OCI-LY1 (cell line): ENCODE results near the gene PDE1C.

Experiments
- H2AFZ ChIP-seq: fragments of 200-600 bp; sonication (generic), shearing (Covaris generic); 2 replicates; pipeline ENCODE4 v1.6.0; 2014; ENCODE audit warnings: antibody characterized with exemption, mild to moderate bottlenecking, low read length
- H3F3A ChIP-seq: fragments of 200-600 bp; sonication (generic), shearing (Covaris generic); 2 replicates; pipeline ENCODE4 v1.6.0; 2014; ENCODE audit warnings: mild to moderate bottlenecking, antibody characterized with exemption, low read length, moderate library complexity; ENCODE audit not compliant: insufficient read depth
- H3K27ac ChIP-seq: fragments of 200-600 bp; sonication (generic); 2 replicates; pipeline ENCODE4 v1.5.1; 2014; ENCODE audit warnings: low read length, mixed run types, mild to moderate bottlenecking, low read depth; ENCODE audit not compliant: poor library complexity, severe bottlenecking
- H3K27me3 ChIP-seq: fragments of 200-600 bp; sonication (generic); 2 replicates; pipeline ENCODE4 v1.6.0; 2014; ENCODE audit warnings: antibody characterized with exemption, mild to moderate bottlenecking, low read length, moderate library complexity; ENCODE audit not compliant: insufficient read depth
- H3K36me3 ChIP-seq: fragments of 200-600 bp; sonication (generic); 2 replicates; pipeline ENCODE4 v1.6.1; 2014; ENCODE audit warnings: mild to moderate bottlenecking, antibody characterized with exemption, low read length, moderate library complexity, mixed read lengths; ENCODE audit not compliant: insufficient read depth
- H3K4me1 ChIP-seq: fragments of 200-600 bp; sonication (generic); 2 replicates; pipeline ENCODE4 v1.5.1; 2014; ENCODE audit warnings: mild to moderate bottlenecking, low read length, moderate library complexity; ENCODE audit not compliant: insufficient read depth, severe bottlenecking
- H3K4me2 ChIP-seq: fragments of 200-600 bp; sonication (generic), shearing (Covaris generic); 2 replicates; pipeline ENCODE4 v1.6.1; 2014; ENCODE audit warnings: low read length
- H3K4me3 ChIP-seq: fragments of 200-600 bp; sonication (generic); 2 replicates; pipeline ENCODE4 v1.5.1; 2014; ENCODE audit warnings: low read length, low read depth, mild to moderate bottlenecking, mixed read lengths; ENCODE audit not compliant: poor library complexity, severe bottlenecking
- H3K79me2 ChIP-seq: fragments of 200-600 bp; shearing (Covaris generic); 2 replicates; pipeline ENCODE4 v1.6.1; 2016; ENCODE audit warnings: mixed run types, low read length, mixed read lengths; ENCODE audit not compliant: insufficient read depth
- H3K9ac ChIP-seq: fragments of 200-600 bp; sonication (generic), shearing (Covaris generic); 2 replicates; pipeline ENCODE4 v1.6.1; 2014; ENCODE audit warnings: mild to moderate bottlenecking, low read length, mixed read lengths
- H3K9me2 ChIP-seq: fragments of 200-600 bp; sonication (generic), shearing (Covaris generic); 2 replicates; pipeline ENCODE4 v1.6.1; 2014; ENCODE audit warnings: low read depth, mild to moderate bottlenecking, low read length, mixed read lengths
- H3K9me3 ChIP-seq: fragments of 200-600 bp; shearing (Covaris generic); 2 replicates; pipeline ENCODE4 v1.6.1; 2014; ENCODE audit warnings: low read length, mixed read lengths
- H4K20me1 ChIP-seq: fragments of 200-600 bp; sonication (generic), shearing (Covaris generic); 2 replicates; pipeline ENCODE4 v1.6.0; 2016; ENCODE audit warnings: mild to moderate bottlenecking, low read length; ENCODE audit not compliant: insufficient read depth
- EZH2 ChIP-seq: fragments of 200-600 bp; sonication (generic), shearing (Covaris generic); IDR thresholded peaks from 2 replicates; pipeline ENCODE4 v1.8.0; 2017; ENCODE audit warnings: borderline replicate concordance, mixed run types, mild to moderate bottlenecking, antibody characterized with exemption, low read length, moderate library complexity, mixed read lengths
- TF ChIP-seq, protein P1 (sequence below): fragments of 200-600 bp; sonication (generic), shearing (Covaris generic); IDR thresholded peaks from 2 replicates; pipeline ENCODE4 v1.5.1; 2017; ENCODE audit warnings: mild to moderate bottlenecking, antibody characterized with exemption, low read length, moderate library complexity, mixed read lengths

Gene PDE1C

DNA sequence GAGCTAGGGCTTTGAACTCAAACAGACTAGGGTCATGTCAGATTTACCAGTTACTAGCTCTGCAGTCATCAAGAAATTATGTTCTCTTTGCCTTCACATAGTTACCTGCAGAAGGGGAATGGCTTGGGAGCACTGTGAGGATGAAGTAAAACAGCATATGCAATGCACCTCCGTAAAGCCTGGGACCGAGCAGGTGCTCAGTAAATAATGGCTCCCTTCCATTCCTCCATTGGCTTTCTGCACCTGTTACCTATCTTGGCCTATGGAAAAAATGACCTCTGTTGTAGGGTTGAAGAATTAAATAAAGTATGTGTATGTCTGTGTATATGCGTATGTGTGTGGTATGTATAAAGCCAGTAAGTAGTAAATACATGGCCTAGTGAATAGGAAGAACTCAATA, 78.8 kb downstream of the PDE1C start:
- Histone ChIP-seq H3K9me2 (no peaks in the 10 kb centered on the region), H3K4me3 (no peak overlapping the region), H3K27ac (no peak overlapping the region), H3K79me2 (no peaks in the 10 kb centered on the region), H3K4me1 (no peaks in the 10 kb centered on the region), H4K20me1 (no peaks in the 10 kb centered on the region), H3F3A (no peaks in the 10 kb centered on the region), H2AFZ (no peak overlapping the region), H3K9me3 (no peaks in the 10 kb centered on the region), H3K4me2 (no peak overlapping the region), H3K9ac (no peak overlapping the region), H3K36me3 (no peaks in the 10 kb centered on the region), H3K27me3 (no peaks in the 10 kb centered on the region)
- no peak for TF ChIP-seq EZH2
- TF ChIP-seq, protein P1, sequence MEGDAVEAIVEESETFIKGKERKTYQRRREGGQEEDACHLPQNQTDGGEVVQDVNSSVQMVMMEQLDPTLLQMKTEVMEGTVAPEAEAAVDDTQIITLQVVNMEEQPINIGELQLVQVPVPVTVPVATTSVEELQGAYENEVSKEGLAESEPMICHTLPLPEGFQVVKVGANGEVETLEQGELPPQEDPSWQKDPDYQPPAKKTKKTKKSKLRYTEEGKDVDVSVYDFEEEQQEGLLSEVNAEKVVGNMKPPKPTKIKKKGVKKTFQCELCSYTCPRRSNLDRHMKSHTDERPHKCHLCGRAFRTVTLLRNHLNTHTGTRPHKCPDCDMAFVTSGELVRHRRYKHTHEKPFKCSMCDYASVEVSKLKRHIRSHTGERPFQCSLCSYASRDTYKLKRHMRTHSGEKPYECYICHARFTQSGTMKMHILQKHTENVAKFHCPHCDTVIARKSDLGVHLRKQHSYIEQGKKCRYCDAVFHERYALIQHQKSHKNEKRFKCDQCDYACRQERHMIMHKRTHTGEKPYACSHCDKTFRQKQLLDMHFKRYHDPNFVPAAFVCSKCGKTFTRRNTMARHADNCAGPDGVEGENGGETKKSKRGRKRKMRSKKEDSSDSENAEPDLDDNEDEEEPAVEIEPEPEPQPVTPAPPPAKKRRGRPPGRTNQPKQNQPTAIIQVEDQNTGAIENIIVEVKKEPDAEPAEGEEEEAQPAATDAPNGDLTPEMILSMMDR, result no peak

DNA sequence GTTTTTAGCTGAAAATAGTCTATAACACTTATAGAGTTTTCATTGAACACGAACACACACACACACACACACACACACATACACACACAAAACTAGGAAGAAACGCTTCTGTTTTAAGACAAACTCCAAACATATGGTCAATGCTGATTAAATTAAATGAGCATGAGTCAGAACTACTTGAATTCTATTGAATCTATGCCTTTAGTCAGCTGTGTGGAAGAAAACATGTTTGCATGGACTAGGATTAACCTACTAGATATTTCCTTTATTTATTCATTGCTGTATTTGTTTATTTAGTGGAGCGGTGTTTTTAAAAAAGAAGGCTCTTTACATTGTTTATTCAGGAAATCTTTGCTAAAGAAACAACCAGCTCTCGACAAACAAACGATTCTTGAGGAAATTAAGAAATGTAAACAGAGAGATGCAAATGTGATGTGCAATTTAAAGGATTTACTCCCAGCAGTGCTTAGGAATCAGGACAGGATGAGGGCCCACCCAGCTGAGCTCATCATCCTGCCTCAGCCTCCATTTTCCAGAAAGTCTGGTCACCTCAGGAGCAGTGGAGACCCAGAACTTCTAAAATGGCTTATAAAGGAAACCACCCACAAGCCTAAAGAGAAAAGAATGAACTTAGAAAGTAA, 83.2 kb downstream of the PDE1C start:
- no peaks in the 10 kb centered on the region for H3K9me2 ChIP-seq
- H3K79me2 ChIP-seq, result no peaks in the 10 kb centered on the region
- no peaks in the 10 kb centered on the region for H3K9me3 ChIP-seq
- no peaks in the 10 kb centered on the region for H3K27me3 ChIP-seq
- H3K27ac ChIP-seq, result no peak overlapping the region
- H3K4me2 ChIP-seq, result no peak overlapping the region
- TF ChIP-seq, protein P1, result no peak
- TF ChIP-seq EZH2, result no peak
- H2AFZ ChIP-seq, result no peak overlapping the region
- H3K4me1 ChIP-seq, result no peaks in the 10 kb centered on the region
- no peak overlapping the region for H3K4me3 ChIP-seq
- H3K36me3 ChIP-seq, result no peaks in the 10 kb centered on the region
- H3K9ac ChIP-seq, result no peak overlapping the region
- H4K20me1 ChIP-seq, result no peaks in the 10 kb centered on the region
- H3F3A ChIP-seq, result no peaks in the 10 kb centered on the region

DNA sequence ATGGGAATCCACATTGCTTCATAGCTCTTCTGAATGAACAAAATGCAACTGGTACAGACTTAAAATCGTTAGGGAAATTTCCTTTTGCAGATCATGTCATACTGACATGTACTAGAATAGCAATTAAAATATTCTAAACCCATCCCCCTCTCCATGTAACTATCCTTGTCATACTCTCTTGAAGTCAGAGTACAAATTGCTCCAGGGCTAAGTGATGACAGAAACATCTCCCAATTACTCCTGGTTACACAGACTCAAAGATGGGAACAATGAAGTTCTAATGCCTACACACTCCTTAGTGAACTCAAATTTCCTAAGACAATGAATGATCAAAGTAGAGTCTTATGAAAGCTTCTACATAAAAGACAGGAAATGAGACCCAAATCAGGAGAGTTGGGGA, 87.2 kb downstream of the PDE1C start:
- H3F3A ChIP-seq, result no peaks in the 10 kb centered on the region
- TF ChIP-seq EZH2, result no peak
- TF ChIP-seq, protein P1, result no peak
- H3K27me3 ChIP-seq, result no peaks in the 10 kb centered on the region
- no peak overlapping the region for H3K27ac ChIP-seq
- H4K20me1 ChIP-seq, result no peaks in the 10 kb centered on the region
- H3K4me2 ChIP-seq, result no peak overlapping the region
- no peaks in the 10 kb centered on the region for H3K79me2 ChIP-seq
- no peak overlapping the region for H3K4me3 ChIP-seq
- H3K9ac ChIP-seq, result no peak overlapping the region
- H2AFZ ChIP-seq, result no peak overlapping the region
- no peaks in the 10 kb centered on the region for H3K36me3 ChIP-seq
- H3K9me2 ChIP-seq, result no peaks in the 10 kb centered on the region
- no peaks in the 10 kb centered on the region for H3K9me3 ChIP-seq
- no peaks in the 10 kb centered on the region for H3K4me1 ChIP-seq
